ENCODE data around the gene KCNIP1.

KCNIP1 gene

DNA sequence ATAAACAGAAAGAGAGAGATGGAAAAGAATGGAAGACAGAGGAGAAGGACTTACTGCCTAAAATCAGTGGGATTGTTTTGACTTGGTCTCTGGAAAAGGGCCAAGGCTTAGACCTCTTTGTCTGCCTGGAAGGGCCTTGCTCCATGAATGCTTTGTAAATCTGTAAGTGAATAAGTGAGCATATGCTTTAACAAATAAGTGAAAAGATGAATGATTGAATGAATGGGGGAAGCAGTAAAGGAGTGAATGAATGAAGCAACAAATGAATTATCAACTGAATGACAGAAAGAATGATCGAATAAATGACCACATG is 5.5 kb downstream of the KCNIP1 start:
- DNase-seq: no peak

DNA sequence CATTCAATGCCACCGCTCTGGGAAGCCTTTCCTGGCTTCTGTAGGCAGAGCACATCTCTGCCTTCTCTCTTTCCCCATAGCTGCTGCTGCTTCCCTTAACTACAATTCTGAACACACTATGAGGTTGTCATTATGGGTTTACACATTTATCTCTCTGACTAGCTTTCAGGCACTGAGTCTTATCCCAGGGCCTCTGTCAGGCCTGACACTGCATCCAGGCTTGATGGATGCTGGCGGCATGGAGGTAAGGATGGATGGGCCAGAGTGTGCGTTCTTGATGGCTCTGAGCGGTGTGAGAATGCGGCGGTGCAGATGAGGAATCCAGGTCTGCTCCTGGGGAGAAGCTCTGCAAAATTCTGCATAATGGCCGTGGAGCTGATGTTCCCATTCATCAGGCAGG is 6.3 kb downstream of the KCNIP1 start:
- no peak for DNase-seq

DNA sequence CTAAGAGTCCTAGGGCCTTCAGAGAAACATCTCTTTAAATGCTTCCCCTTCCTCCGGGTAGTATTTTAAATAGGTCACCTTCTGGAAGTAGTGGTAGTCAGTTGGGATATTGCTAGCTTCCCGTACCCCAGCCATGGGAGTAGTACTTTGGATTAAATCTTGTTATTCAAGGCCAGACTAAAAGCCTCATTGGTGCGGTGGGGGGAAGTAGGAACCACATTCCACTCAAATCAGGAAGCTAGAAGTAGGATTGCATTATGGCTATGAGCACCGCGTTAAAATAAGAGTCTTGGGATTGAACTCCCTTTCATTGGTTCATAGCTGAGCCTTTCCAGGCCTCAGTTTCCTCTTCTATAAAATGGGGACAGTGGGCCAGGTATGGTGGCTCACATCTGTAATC is 6.7 kb downstream of the KCNIP1 start:
- DNase-seq: no peak

DNA sequence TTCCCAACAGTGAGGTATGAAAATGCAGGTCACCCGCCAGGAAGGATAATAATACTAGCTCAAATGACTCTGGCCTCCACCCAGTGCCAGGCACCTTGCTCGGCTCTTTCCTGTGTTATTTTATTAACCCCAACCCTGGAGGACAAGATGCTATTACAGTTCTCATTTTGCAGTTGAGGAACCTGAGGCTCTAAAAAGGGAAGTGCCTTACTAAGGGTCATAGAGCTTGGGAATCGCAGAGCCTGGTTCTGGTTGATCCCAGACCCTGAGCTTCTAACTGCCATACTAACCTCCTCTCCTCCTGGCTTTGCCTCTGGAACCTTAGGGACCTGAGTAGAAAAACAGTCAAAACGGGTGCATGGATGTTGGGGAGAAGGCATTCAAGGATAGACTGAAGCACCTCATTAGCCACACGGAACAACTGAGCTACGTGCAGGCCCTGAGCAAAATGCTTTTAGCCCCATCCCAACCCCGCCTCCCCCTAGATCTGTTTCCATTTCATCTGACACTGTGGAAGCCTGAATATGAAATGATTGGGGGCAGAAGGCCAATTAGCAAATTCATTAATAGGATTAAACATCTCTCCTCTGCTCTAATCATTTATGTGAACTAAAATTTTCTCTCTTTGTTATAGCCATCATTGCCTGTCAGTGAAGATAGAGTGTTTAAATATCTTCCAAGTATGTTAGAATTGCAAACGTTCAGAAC is 7.9 kb downstream of the KCNIP1 start:
- no peak for DNase-seq

DNA sequence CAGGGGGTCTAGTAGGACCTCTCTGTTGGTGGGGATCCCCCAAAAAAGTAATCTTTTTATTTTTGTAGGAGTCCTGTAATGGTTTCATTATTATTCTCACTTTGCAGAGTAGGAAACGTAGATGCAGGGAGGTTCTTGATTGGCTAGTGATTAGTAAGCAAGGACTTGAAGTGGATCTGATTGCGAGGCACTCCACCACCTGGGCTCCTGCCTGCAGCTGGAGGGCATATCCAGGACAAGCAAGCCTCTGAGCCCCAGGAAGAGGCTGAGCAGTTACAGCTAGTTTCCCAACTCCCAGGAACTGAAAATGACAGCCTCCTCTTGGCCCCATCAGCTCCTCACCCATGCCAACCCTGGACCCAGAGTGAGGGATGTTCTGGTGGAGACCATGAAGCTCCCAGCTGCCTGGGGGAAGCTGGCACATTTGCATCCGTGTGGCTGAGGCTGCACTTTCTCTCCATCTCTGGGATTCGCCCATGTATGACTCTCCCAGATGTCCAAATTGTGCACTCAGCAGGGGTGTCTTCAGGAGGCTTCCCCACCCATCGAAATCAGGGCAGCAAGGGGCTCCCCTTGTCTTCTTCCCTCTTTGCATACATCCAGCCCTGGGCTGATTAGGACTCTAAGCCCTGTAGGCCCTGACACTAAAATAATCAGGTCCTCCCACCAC is 10.2 kb downstream of the KCNIP1 start:
- no peak for DNase-seq

DNA sequence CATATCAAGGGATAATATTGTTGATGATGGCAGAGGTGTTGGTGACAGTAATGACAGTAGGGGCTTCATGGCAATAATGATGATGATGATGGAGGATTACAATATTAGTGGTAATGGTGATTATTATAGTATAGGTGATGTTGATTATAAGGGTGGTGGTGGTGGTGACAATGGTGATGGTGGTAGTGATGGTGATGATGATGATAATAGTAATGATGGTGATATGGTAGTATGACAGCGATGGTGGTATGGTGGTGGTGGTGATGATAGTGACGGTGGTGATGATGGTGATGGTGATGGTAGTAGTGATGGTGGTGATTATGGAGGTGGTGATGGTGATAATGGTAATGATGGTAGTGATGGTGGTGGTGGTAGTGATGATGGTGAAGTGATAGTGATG is 13.6 kb downstream of the KCNIP1 start:
- no peak for DNase-seq

DNA sequence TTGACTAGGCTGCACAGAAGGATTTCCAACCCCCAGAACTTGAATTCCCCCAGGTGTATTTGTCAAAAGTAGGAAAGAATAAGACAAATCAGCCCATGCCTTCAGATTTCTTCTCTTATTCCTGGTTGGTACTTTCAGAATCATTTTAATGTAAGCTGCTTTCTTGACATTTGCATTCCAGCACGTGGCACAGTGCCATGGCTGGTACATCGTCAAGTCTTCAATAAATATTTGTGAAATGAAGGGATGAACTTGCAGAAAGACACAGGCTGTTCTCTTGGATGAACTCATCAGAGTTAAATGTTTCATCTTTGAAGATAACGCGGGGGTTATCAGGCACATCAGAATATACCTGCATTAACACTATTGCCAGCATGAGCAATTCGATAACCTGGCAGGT is 14.5 kb downstream of the KCNIP1 start:
- no peak for DNase-seq

DNA sequence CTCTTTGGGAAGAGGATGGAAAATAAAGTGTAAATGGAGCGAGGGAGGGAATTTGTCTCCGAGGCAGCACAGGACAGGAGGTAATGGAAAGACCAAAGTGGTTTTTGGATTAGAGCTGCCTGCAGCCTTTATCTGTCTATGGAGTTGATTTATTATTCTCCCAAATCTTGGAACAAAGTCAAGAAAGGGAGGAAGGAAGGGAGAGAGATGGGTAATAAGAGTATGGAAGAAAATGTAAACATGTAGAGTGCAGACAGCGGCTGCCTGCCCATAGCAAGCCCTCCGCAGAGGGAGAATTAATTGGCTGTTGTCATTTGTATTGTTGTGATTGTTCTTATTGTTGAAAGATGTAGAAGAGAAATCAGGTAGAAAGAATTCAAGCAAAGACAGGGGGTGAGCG is 15.7 kb downstream of the KCNIP1 start:
- DNase-seq: no peak

DNA sequence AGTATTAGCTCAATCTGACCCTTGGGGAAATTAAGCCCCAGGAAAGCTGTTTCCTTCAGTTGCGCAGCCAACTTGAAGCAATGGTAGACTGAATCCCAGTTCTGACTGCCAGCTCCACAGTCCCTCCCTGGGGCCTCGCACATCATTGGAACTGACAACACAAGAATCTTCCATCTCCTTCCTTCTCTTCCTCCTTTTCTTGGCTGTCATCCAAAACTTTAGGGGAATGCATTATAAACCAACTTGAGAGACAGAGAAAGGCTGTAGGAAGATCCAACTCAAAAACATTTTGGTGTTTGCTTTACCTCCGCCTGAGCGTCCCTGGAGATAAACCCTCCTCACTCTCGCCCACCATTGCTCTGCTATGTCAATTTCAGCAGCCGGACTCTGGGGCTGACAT is 16.6 kb downstream of the KCNIP1 start:
- DNase-seq: no peak

DNA sequence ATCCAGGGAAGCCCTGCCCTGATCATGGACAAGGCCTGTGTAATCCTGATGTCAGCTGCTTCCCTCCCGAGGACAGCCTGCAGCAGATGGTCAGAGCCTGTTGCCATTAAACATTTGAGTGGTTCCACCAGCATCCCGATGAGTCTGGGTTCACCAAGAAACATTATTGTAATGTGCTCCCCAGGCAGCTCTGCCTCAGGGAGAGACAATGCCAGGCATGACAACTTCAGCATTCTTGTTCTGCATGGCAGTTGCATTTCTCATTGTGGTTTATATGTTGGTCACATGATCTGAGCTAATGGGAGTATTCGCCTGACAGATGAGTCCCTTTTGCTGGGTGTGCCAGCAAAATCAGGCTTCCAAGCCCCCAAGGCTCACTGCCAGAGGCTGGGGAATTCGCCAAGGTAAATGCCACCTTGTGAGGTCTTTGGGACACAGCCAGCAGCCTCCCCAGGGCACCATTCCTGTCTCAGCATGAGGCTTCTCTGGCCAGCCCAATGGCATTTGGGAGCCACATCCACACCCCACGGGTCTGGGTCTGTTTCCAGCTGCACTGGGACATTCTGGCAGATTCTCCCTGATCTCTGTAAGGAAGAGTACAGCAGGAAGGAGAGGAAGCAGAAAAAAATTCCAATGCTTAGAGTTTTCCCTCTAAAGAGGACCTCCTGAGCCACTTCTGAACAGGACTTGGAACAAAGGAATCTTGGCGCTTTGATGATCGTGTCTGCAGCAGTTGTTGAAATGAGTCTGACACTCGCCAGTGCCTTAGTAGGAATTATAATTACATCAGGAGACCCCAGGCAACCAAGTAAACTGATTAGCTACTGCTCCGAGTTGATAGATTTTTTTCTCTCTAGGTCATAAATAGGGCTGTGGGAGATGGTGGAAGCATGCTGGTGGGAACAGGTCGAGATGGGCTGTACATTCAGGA is 18.7 kb downstream of the KCNIP1 start:
- no peak for DNase-seq

DNA sequence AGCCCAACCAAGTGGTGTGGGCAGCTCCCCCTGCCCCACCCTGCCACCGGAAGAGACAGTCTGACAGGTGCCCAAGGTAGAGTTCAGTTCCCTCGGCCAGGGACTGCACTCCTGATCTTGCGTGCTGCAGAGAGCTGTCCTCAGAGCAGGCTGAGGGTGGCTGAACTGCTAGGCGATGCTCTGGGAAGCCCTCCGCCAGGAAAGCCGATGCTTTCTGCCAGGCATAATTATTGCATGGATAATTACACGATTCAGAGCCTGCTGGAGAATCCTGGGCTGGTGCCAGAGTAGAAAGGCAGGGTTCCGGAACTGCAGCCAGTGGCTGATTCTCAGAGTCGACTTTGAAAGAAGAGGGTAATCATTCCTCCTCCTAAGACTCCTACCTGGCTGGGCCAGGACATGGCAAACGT is 19.3 kb downstream of the KCNIP1 start:
- no peak for DNase-seq

DNA sequence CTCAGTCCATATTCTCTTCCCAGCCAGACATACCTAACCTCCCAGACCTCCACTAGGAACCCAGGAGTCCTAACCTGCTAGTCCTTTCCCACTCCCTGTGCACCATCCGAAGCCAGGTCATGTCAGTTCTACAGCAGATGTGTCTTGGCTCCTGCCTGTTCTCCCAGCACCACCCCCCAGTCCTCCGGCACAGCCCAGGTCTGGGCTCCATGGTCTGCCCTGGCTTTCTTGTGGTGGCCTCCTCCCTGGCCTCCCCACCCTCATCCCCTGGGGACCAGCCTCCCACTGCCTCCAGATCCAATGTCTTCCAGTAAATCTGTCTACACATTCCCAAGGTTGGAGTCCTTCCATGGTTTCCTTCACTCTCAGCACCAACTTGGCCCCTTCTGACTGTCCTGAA is 20.0 kb downstream of the KCNIP1 start:
- no peak for DNase-seq

DNA sequence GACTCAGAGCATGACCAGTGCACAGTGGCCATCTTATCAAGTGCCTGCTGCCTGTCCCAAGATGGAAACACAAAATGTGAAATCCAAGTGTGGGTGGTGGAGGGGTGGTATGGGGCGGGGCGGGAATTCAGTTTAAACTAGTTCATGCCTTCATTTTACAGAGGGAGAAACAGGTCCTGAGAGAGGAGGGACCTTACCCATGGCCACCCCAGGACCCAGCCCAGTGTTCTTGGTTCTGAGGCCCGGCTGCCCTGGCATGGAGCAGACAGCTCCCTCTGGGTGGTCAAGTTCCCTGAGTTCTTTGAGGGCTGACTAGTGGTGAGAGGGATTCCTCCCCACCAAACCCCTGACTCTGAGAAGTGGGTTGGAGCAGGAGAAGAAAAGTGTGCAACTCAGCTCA is 20.8 kb downstream of the KCNIP1 start:
- no peak for DNase-seq

DNA sequence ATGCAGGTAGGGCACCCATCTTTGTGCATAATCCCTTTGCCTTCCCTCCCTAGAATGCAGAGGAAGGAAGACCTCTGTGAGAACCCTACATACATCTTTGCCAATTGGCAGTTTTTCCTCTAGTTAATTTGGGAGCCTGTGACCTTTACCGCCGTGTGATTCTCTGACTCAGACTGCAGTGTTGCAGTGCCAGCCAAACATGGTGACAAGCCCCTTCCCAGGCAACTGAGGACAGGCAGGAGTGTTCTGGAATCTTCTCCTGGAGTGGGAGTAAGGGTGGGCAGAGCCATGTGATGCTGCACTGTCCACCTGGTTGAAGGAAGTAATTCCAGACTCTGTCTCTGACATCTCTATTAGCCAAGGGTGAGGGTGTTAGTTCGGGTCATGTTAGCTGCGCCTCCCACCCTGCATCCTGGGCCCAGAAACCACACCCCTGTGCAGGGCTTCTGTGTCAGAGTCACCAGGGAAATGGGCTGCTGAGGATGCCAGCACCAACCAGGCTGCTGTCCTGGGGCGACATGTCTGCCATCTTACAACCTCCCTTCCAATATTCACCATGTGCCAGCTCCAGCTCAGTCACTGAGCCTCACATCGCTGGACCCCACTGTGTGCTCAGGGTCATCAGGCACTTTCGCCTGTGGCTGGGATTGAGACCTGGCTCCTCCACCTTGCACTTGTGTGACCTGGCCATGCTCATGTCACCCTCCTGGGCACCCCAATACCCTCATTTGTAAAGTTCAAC is 21.8 kb downstream of the KCNIP1 start:
- DNase-seq: no peak

DNA sequence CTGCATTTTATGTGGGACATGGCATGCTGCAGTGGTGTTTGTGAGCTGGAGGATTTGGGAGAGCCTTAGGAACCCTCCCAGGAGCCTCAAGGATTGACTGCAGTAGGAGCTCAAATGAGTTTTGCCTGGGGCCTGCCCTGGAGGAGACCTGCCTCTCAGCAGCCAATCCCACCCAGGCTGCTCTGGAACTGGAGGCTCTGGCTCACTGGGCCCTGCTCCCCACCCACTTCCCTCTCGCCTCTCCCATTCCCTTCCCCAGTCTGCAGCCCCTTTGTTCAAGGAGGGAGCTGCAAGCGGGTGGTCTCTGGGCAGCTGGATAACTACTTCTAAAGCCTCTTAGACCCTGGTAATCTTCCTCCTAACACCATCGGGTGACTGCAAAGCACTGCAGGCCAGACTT is 24.2 kb downstream of the KCNIP1 start:
- DNase-seq: no peak

DNA sequence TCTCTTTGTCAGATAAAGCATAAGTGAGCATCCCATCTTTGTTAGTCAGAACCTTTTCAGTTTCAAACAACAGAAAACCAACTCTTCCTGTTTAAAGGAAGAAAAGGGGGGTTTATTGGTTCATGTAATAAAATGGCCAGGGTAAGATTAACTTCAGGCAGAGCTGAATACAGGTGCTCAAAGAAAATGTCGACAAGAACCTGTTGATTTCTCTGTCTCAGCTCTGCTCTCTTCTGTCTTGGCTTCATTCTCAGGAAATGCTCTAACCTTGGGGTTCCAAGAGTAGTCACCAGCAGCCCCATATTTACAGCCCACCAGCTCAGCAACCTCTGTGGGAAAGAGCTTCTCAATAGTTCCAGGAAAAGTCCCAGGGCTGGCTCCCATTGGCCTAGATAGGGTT is 25.2 kb downstream of the KCNIP1 start:
- no peak for DNase-seq

DNA sequence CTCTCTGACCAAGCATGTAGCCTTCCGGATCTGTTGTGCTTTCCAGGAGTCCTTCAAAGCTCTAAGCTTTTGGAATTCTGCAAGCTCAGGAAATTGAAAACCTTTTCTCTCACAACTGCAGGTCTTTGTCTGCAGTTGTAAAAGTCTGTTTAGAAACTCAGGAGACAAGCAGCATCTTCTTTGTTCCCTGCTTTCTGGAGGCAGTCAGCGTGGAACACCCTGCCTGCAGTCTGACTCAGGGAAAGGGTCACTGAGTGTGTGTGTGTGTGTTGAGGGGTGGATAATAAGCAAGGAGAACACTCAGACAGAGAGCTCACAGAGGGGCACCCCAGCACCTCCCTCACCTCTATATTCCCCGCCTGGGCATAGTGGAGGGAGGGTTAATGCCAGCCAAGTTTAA is 29.1 kb downstream of the KCNIP1 start:
- no peak for DNase-seq

DNA sequence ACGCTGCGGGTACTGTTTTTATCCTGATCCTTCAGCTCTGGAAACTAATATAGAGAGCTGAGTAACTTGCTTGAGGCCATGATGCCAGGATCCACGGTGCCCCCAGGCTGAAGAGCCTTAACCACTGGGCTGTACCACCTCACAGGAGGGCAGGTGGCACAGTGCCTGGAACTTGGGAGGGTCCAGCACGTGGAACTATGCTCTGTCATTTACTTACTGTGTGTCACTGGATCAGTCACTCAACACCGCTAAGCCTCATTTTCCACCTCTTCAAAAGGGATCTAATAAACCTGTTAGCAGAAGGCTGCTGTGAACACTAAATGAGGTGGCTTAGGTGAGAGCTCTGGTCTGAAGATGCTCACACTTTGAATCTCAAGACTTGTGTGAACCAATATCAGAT is 29.6 kb downstream of the KCNIP1 start:
- no peak for DNase-seq

DNA sequence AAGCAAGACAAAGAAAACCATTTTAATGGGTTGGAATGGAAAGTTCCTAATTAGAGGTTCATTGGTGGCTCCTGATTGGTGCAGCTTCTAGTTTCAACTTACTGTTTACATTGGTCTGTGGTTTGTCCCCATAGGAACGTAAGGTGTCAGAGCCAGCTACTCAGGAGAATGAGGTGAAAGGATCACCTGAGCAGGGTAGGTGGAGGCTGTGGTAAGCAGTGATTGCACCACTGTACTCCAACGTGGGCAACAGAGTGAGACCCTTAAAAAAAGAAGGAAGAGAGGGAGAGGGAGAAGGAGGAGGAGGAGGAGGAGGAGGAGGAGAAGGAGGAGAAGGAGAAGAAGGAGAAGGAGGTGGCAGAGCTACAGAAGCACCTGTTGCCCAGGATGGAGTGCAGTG is 30.4 kb downstream of the KCNIP1 start:
- DNase-seq: no peak

DNA sequence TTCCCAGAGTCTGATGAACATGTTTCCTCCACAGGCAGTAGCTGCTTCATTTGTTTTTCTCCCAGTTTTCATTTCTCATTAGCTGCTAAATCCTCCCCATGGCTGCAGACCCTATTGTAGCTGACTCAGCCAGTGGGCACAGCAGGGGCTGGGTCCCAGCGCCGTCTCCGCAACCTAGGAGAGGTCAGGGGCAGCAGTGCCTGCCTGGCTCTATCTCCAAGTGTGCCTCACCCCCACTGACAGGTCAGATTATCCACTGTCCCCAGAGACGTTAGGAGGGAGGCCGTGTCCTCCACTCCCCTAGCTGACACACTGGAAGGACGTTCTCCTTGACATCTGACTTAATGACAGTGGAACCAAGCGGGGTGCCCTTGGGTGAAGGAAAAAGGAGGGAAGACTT is 31.1 kb downstream of the KCNIP1 start:
- no peak for DNase-seq

DNA sequence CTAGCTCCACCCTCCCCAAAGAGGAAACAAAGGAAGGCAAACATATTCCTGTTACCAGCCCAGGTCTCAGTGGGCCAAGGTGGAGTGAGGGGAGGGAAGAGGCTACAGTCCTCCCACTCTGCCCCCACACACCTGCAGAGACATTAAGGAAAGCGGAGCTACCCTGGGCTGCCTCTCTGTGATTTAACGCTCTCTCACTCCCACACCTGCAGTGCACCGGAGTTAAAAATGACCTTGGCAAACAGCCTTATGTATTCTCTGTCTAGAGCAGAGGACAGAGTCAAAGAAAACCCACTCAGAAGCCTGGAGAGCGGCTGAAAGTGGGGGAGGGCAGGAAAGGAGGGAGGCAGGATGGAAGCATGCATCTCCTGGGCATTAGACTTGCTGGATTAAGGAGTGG is 32.7 kb downstream of the KCNIP1 start:
- DNase-seq: no peak

DNA sequence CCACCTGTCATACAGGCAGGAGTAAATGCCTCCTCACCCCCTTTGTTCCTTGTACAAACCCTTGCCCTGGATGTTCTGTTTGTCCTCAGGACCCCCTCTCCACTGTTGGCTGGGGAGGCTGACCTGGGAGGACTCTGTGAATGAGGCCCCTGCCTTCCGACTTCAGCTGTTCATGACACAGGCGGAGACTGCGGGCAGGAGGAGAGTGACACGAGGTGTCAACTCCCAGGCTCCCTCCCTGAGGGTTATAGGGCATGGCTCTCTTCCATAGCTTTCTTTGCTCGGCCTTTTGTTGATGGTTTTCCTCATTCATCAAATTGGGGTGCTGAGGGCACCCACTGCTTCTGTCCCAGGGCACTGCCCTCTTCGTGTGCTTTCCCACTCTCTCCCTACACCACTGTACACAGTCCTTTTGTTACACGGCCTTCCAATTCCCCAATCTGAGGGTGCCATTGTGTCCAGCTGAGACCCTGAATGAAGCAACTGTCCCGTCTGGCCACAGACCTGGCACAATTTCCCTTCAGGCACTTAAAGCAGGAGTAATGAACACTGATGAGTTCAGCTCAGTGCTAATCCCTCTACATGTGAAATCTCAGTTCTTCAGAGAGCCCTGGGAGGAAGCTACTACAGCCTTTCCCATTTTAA is 33.8 kb downstream of the KCNIP1 start:
- no peak for DNase-seq

DNA sequence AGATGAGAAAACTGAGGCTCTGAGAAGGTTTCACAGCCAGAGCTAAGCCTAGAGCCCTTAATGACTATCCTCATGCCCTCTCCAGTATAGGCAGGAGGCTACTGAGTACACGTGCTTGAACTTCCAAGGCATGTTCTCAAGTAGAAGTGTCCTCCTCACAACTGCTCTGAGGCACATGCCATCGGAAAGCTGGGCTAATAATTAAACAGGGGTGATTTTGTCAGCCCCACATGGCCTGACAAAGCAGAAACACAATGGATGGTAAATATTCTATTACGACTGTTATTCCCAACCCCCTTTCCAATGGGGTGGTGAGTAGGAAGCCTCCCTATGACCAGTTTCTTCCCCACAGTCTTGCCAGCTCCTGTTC is 34.3 kb downstream of the KCNIP1 start:
- no peak for DNase-seq
